GM12878 (cell line): ENCODE measurements around the gene RABL6. TPM values are rescaled to one million over a fixed set of nuclear protein-coding genes. Genes with fewer than 3 reads are reported as not detected.

Experiments used
- ATAC-seq: fragments of 200-7000 bp; cut with Tn5 transposase; 3 replicates; pipeline ENCODE4 v1.9.1; 2020; ENCODE audit warnings: mild to moderate bottlenecking, moderate library complexity
- BruUV-seq: library from RNA; stranded (reverse); fragments of 400-500 nt; replicated peaks from 2 replicates; lab custom pipeline; 2021; lab: Mats Ljungman, UMichigan
- CTCF ChIA-PET: fragments of 300-600 bp; sonication (Branson Sonifier 250); formaldehyde crosslinking; extraction: SDS; loops from one replicate; lab custom pipeline; 2021; ENCODE audit warnings: inconsistent platforms; lab: Yijun Ruan, JAX
- POLR2A ChIA-PET: fragments of 350-600 bp; formaldehyde crosslinking; extraction: SDS; loops from one replicate; lab custom pipeline; 2021; ENCODE audit warnings: inconsistent platforms; lab: Charles Lee
- RAD21 ChIA-PET: fragments of 300-600 bp; sonication (Branson Sonifier 250); formaldehyde crosslinking; loops from one replicate; lab custom pipeline; 2023; ENCODE audit warnings: antibody characterized with exemption; ENCODE audit not compliant: unreplicated experiment; lab: Charles Lee
- SMC1A ChIA-PET: fragments of 300-600 bp; sonication (Branson Sonifier 250); formaldehyde crosslinking; loops from one replicate; lab custom pipeline; 2023; ENCODE audit not compliant: unreplicated experiment, uncharacterized antibody; lab: Charles Lee
- DNase-seq: peaks from one replicate; pipeline ENCODE4 v3.0.0-alpha.2; 2011; ENCODE audit warnings: low read depth, low spot score
- FAIRE-seq: peaks from 3 replicates; lab custom pipeline; 2011; peaks lifted over from hg19 to GRCh38; lab: Jason Lieb, UNC
- H2AFZ ChIP-seq: 2 replicates; pipeline ENCODE4 v1.6.0; 2011; ENCODE audit warnings: low read depth, low read length, control low read depth; ENCODE audit not compliant: control insufficient read depth
- H3K27ac ChIP-seq: 2 replicates; pipeline ENCODE4 v1.5.1; 2011; ENCODE audit warnings: control low read depth; ENCODE audit not compliant: control insufficient read depth, insufficient read depth
- H3K27me3 ChIP-seq, 2 experiments: replicated peaks in 1 of 2; 2 replicates each; pipeline versions ENCODE4 v1.6.0 to v1.6.1; 2011; ENCODE audit warnings: low read length in 1 of 2; ENCODE audit not compliant: control insufficient read depth in 2 of 2, insufficient read depth in 2 of 2
- H3K36me3 ChIP-seq, 2 experiments: 2 replicates each; pipeline ENCODE4 v1.5.1; 2011; ENCODE audit warnings: low read length in 1 of 2; ENCODE audit not compliant: control insufficient read depth in 2 of 2, insufficient read depth in 2 of 2
- H3K4me1 ChIP-seq: 2 replicates; pipeline ENCODE4 v1.6.1; 2011; ENCODE audit warnings: mild to moderate bottlenecking, low read length, moderate library complexity, mixed read lengths; ENCODE audit not compliant: control insufficient read depth, insufficient read depth
- H3K4me2 ChIP-seq: 2 replicates; pipeline ENCODE4 v1.6.0; 2011; ENCODE audit warnings: control low read depth; ENCODE audit not compliant: control insufficient read depth, insufficient read depth
- H3K4me3 ChIP-seq: fragments of 200-600 bp; sonication (generic); 2 replicates; pipeline ENCODE4 v1.5.1; 2016
- H3K79me2 ChIP-seq: 2 replicates; pipeline ENCODE4 v1.6.0; 2011; ENCODE audit warnings: low read length; ENCODE audit not compliant: control insufficient read depth, insufficient read depth
- H3K9ac ChIP-seq: 2 replicates; pipeline ENCODE4 v1.8.0; 2011; ENCODE audit warnings: low read length, control low read depth, mixed read lengths; ENCODE audit not compliant: control insufficient read depth, insufficient read depth
- H3K9me3 ChIP-seq: replicated peaks from 3 replicates; pipeline ENCODE4 v1.5.1; 2011; ENCODE audit warnings: mild to moderate bottlenecking, low read length; ENCODE audit not compliant: control insufficient read depth, insufficient read depth
- H4K20me1 ChIP-seq: 2 replicates; pipeline ENCODE4 v1.6.0; 2011; ENCODE audit not compliant: control insufficient read depth, insufficient read depth
- CTCF ChIP-seq, 3 experiments: IDR thresholded peaks in 2 of 3; conservative IDR thresholded peaks in 1 of 3; 2 replicates each; pipeline ENCODE4 v1.5.1; 2011; ENCODE audit warnings: low read depth in 3 of 3, low read length in 3 of 3, mild to moderate bottlenecking in 3 of 3, control low read depth in 2 of 3, moderate library complexity in 2 of 3, inconsistent platforms in 1 of 3, mixed read lengths in 1 of 3; ENCODE audit not compliant: control insufficient read depth in 2 of 3, insufficient read depth in 1 of 3; ENCODE audit errors: extremely low read depth in 1 of 3
- EP300 ChIP-seq, 2 experiments: fragments of 150-350 bp in 1 of 2; IDR thresholded peaks; 2 replicates each; pipeline ENCODE4 v1.6.1; 2011 to 2012; ENCODE audit warnings: low read depth in 2 of 2, low read length in 2 of 2, borderline replicate concordance in 1 of 2, improper control_type of control experiment in 1 of 2, inconsistent platforms in 1 of 2; ENCODE audit not compliant: control insufficient read depth in 1 of 2
- POLR2A ChIP-seq: IDR thresholded peaks from 2 replicates; pipeline ENCODE4 v1.6.1; 2011; ENCODE audit warnings: low read depth, mild to moderate bottlenecking, low read length
- SMC3 ChIP-seq: IDR thresholded peaks from 2 replicates; pipeline ENCODE4 v1.6.1; 2011; ENCODE audit warnings: low read length, improper control_type of control experiment, borderline replicate concordance
- ZBTB4 ChIP-seq: fragments of 450-650 bp; formaldehyde crosslinking; IDR thresholded peaks from 2 replicates; pipeline ENCODE4 v1.4.0; 2022; ENCODE audit warnings: mild to moderate bottlenecking, moderate library complexity
- ZNF24 ChIP-seq: fragments of 450-650 bp; IDR thresholded peaks from 2 replicates; pipeline ENCODE4 v1.6.1; 2017; ENCODE audit warnings: antibody characterized with exemption, mild to moderate bottlenecking
- ZNF592 ChIP-seq: fragments of 450-650 bp; IDR thresholded peaks from 2 replicates; pipeline ENCODE4 v1.6.1; 2017; ENCODE audit warnings: mild to moderate bottlenecking, moderate library complexity
- ZZZ3 ChIP-seq: IDR thresholded peaks from 2 replicates; pipeline ENCODE4 v1.6.1; 2011; ENCODE audit warnings: low read depth; ENCODE audit not compliant: control insufficient read depth, insufficient read length
- WGBS: methylation state at CpG from one replicate; pipeline ENCODE4 v1.1.6; 2016; ENCODE audit warnings: low lambda C conversion rate; ENCODE audit not compliant: insufficient replicate concordance, insufficient coverage; ENCODE audit errors: missing lambda C conversion rate; 5-methylcytosine and 5-hydroxymethylcytosine counted together
- in situ Hi-C: fragments of 300-500 bp; cut with MboI; formaldehyde crosslinking; loops from 9 replicates; pipeline ENCODE4 v1.14.3; 2018; ENCODE audit warnings: mixed read lengths
- intact Hi-C: fragments of 100-400 bp; cut with micrococcal nuclease; formaldehyde crosslinking; loops from one replicate; pipeline ENCODE4 v1.14.2; 2022; ENCODE audit not compliant: unreplicated experiment
- polyA plus RNA-seq, 11 experiments: library from polyadenylated mRNA; depleted of rRNA in 4 of 11; unstranded in 6 of 11; stranded (reverse) in 5 of 11; fragments of >200 nt; fragmentation: Nextera tagmentation in 4 of 11; fragmentation: Illumina TruSeq in 1 of 11; extraction: Ambion mirVana in 4 of 11; extraction: Trizol in 1 of 11; gene quantifications; 1 replicate in 1 of 11; 2 replicates in 10 of 11; pipeline versions ENCODE4 v1.2.1 to v1.2.3, GENCODE V29; 2011 to 2016; ENCODE audit warnings: inconsistent platforms in 2 of 11, missing spikeins in 2 of 11, low read depth in 1 of 11
- total RNA-seq, 4 experiments: library from RNA; depleted of rRNA in 3 of 4; stranded (reverse); fragments of >200 nt in 3 of 4; fragmentation: Illumina TruSeq in 1 of 4; extraction: Trizol in 1 of 4; gene quantifications; 2 replicates each; pipeline versions ENCODE4 v1.2.1 to v1.2.3, GENCODE V29; 2013 to 2021

The RABL6 gene
- total and polyA plus RNA-seq, 10 of the 15 experiments (the other 5 are each of a cell fraction or from before 2014, with no cell fraction given) = 1.4 to 134 (median 42.7) TPM

GRCh38 chr9:136826703-136827582 is 19.2 kb downstream of the RABL6 start:
- no peaks in the 10 kb centered on the region for H3K9me3 ChIP-seq
- in situ Hi-C loops = no loop called here
- H4K20me1 ChIP-seq = no peaks in the 10 kb centered on the region
- FAIRE-seq (no peak), ATAC-seq (no peak), DNase-seq (no peak)
- intact Hi-C loops = no loop called here
- ChIA-PET RAD21 (no interaction called here), CTCF (interaction anchor here (0.5 to 0.8 kb wide), 2 partner anchors 11 kb away, joined by 3 read pairs; no protein-coding TSS in a partner anchor), SMC1A (no interaction called here), POLR2A (interaction anchor here (0.5 kb wide), 1 partner anchor 139 kb away, joined by 4 read pairs; no protein-coding TSS in a partner anchor)
- WGBS = 92% methylated on average over 24 of the region's 24 CpGs
- no peak overlapping the region for H3K4me3 ChIP-seq
- H3K9ac ChIP-seq = no peak overlapping the region
- BruUV-seq = no TSS peak
- H3K4me2 ChIP-seq = no peak overlapping the region
- no peaks in the 10 kb centered on the region for H3K79me2 ChIP-seq
- TF ChIP-seq SMC3 = no peak
- no peak for TF ChIP-seq ZZZ3
- TF ChIP-seq POLR2A = peak; percentile 35; the same call in 1 of the 2 replicates
- no peak for TF ChIP-seq ZNF24
- TF ChIP-seq ZBTB4 (CRISPR knock-in tag) = no peak
- no peak for TF ChIP-seq EP300 (IDR thresholded peaks at IDR 0.05; ENCODE audit: borderline replicate concordance in 1 of 2, control insufficient read depth in 1 of 2, low read depth in 2 of 2, low read length in 2 of 2)
- no peak for TF ChIP-seq ZNF592
- TF ChIP-seq CTCF (IDR thresholded peaks at IDR 0.05 in 2 of 3, conservative IDR thresholded peaks at IDR 0.05 in 1 of 3; ENCODE audit: control insufficient read depth in 2 of 3, extremely low read depth in 1 of 3, insufficient read depth in 1 of 3, low read depth in 3 of 3, low read length in 3 of 3) = no peak
- H3K27me3 ChIP-seq = no peaks in the 10 kb centered on the region
- H3K27ac ChIP-seq = no peak overlapping the region
- H3K4me1 ChIP-seq = no peaks in the 10 kb centered on the region
- peaks cover 11 to 12% of the 10 kb centered on the region in 2 experiments for H3K36me3 ChIP-seq
- H2AFZ ChIP-seq = no peak overlapping the region
